ENCODE measurements around the gene TLR6. TPM values are rescaled to one million over a fixed set of nuclear protein-coding genes. Genes with fewer than 3 reads are reported as not detected.

The TLR6 gene
- 0.72 TPM for polyA plus RNA-seq (2013, experiment 1 of 2; ENCODE audit: insufficient read length)
- polyA plus RNA-seq (2013, experiment 2 of 2; ENCODE audit: insufficient read length), result 0.35 TPM

- DNase-seq, result peak; percentile 51
Measured at GRCh38 chr4:38856524-38857337, at the start of gene TLR6. TLR6 (minus strand) TSS chr4:38856817; CDS start chr4:38829473, 27,344 bp downstream.

- no peak for DNase-seq
Measured at GRCh38 chr4:38905652-38906385, 49.2 kb upstream of the TLR6 start.

- DNase-seq, result no peak
Measured at GRCh38 chr4:38904682-38905081, 48.1 kb upstream of the TLR6 start.

- DNase-seq, result no peak
Measured at GRCh38 chr4:38904090-38904666, 47.6 kb upstream of the TLR6 start.

- DNase-seq, result peak; percentile 28
Measured at GRCh38 chr4:38902695-38903094, 46.1 kb upstream of the TLR6 start.

- DNase-seq, result no peak
Measured at GRCh38 chr4:38902221-38902620, 45.6 kb upstream of the TLR6 start.

- no peak for DNase-seq
Measured at GRCh38 chr4:38898245-38898644, 41.6 kb upstream of the TLR6 start.

GRCh38 chr4:38896940-38897339 is 40.3 kb upstream of the TLR6 start:
- no peak for DNase-seq

GRCh38 chr4:38894322-38894982 is 37.8 kb upstream of the TLR6 start:
- DNase-seq, result no peak

- DNase-seq, result no peak
Measured at GRCh38 chr4:38891051-38891983, 34.7 kb upstream of the TLR6 start.

GRCh38 chr4:38889143-38889542 is 32.5 kb upstream of the TLR6 start:
- DNase-seq, result peak; percentile 89

GRCh38 chr4:38884254-38884653 is 27.6 kb upstream of the TLR6 start:
- DNase-seq, result no peak

GRCh38 chr4:38876636-38877035 is 20.0 kb upstream of the TLR6 start:
- DNase-seq, result no peak

GRCh38 chr4:38873290-38873944 is 16.8 kb upstream of the TLR6 start:
- DNase-seq, result no peak

GRCh38 chr4:38872620-38873019 is 16.0 kb upstream of the TLR6 start:
- peak; percentile 75 for DNase-seq

GRCh38 chr4:38871593-38871992 is 15.0 kb upstream of the TLR6 start:
- no peak for DNase-seq

- no peak for DNase-seq
Measured at GRCh38 chr4:38870098-38870808, 13.6 kb upstream of the TLR6 start.

- DNase-seq, result peak; percentile 66
Measured at GRCh38 chr4:38869511-38869910, 12.9 kb upstream of the TLR6 start.

GRCh38 chr4:38868059-38868960 is 11.7 kb upstream of the TLR6 start:
- peak; percentile 50 for DNase-seq
